BLaER1 treated with 17β-estradiol and CSF1 and Interleukin-3, amounts not matched to agents 10 nM and 100 nM (cell line): ENCODE measurements around the gene GRID2IP.

Experiments used
- H3K27ac ChIP-seq, 11 experiments: shearing (Covaris generic); formaldehyde crosslinking; 2 replicates each; pipeline ENCODE4 v1.8.1; 2022
- H3K27me3 ChIP-seq, 11 experiments: shearing (Covaris generic); formaldehyde crosslinking; 2 replicates each; pipeline ENCODE4 v1.8.1; 2022
- H3K36me3 ChIP-seq, 11 experiments: shearing (Covaris generic); formaldehyde crosslinking; 2 replicates each; pipeline ENCODE4 v1.8.1; 2022
- H3K4me1 ChIP-seq, 10 experiments: shearing (Covaris generic); formaldehyde crosslinking; 2 replicates each; pipeline ENCODE4 v1.8.1; 2022
- H3K4me2 ChIP-seq, 11 experiments: shearing (Covaris generic); formaldehyde crosslinking; 2 replicates each; pipeline ENCODE4 v1.8.1; 2022
- H3K4me3 ChIP-seq, 10 experiments: shearing (Covaris generic); formaldehyde crosslinking; 2 replicates each; pipeline ENCODE4 v1.8.1; 2022
- H3K9ac ChIP-seq, 11 experiments: shearing (Covaris generic); formaldehyde crosslinking; 2 replicates each; pipeline ENCODE4 v1.8.1; 2022
- H3K9me3 ChIP-seq, 11 experiments: shearing (Covaris generic); formaldehyde crosslinking; replicated peaks in 1 of 11; 2 replicates each; pipeline ENCODE4 v1.8.1; 2022
- H4K20me1 ChIP-seq, 11 experiments: shearing (Covaris generic); formaldehyde crosslinking; 2 replicates each; pipeline ENCODE4 v1.8.1; 2022
- Cebpa-rat ChIP-seq, 11 experiments: shearing (Covaris generic); IDR thresholded peaks; 2 replicates each; pipeline ENCODE4 v1.8.1; 2022

GRID2IP gene

GRCh38 chr7:6520163-6520981, 30.9 kb downstream of the GRID2IP start:
- Histone ChIP-seq H3K4me3 (no peak overlapping the region), H3K36me3 (peaks cover 0 to 85% (median 12%) of the 10 kb centered on the region in 11 experiments; a peak in 13 of 22 replicates), H3K27me3 (no peaks in the 10 kb centered on the region), H3K9me3 (no peaks in the 10 kb centered on the region), H3K9ac (peak overlapping the region in 3 of 11 experiments; percentile 23 to 61 (median 42); a peak in 4 of 22 replicates), H3K4me1 (peaks cover 6 to 46% (median 29%) of the 10 kb centered on the region in 10 experiments; a peak in 18 of 20 replicates), H3K4me2 (peak overlapping the region in 8 of 11 experiments; percentile 36 to 74 (median 64); a peak in 17 of 22 replicates), H4K20me1 (peaks cover 0 to 6% (median 0%) of the 10 kb centered on the region in 11 experiments; a peak in 2 of 22 replicates), H3K27ac (peak overlapping the region in 6 of 11 experiments; percentile 26 to 68 (median 54); a peak in 11 of 22 replicates)
- no peak for TF ChIP-seq Cebpa-rat (IDR thresholded peaks at IDR 0.05)

GRCh38 chr7:6516387-6516983, 34.8 kb downstream of the GRID2IP start:
- Histone ChIP-seq H3K9ac (peak overlapping the region in 8 of 11 experiments; percentile 4 to 51 (median 30); a peak in 8 of 22 replicates), H3K36me3 (peaks cover 0 to 85% (median 45%) of the 10 kb centered on the region in 11 experiments; a peak in 16 of 22 replicates), H3K4me1 (peaks cover 6 to 41% (median 29%) of the 10 kb centered on the region in 10 experiments; a peak in 18 of 20 replicates), H3K4me2 (peak overlapping the region; percentile 49 to 90 (median 69)), H3K9me3 (no peaks in the 10 kb centered on the region), H4K20me1 (peaks cover 0 to 5% (median 0%) of the 10 kb centered on the region in 11 experiments; a peak in 2 of 22 replicates), H3K27ac (peak overlapping the region in 4 of 11 experiments; percentile 9 to 32 (median 27); a peak in 2 of 22 replicates), H3K27me3 (no peaks in the 10 kb centered on the region), H3K4me3 (peak overlapping the region in 4 of 10 experiments; percentile 29 to 46 (median 38); a peak in 6 of 20 replicates)
- TF ChIP-seq Cebpa-rat (IDR thresholded peaks at IDR 0.05) = no peak

GRCh38 chr7:6513541-6513940, 37.7 kb downstream of the GRID2IP start:
- Histone ChIP-seq H3K4me1 (peaks cover 5 to 18% (median 10%) of the 10 kb centered on the region in 10 experiments; a peak in 18 of 20 replicates), H3K27ac (no peak overlapping the region), H4K20me1 (peaks cover 0 to 16% (median 0%) of the 10 kb centered on the region in 11 experiments; a peak in 3 of 22 replicates), H3K36me3 (peaks cover 0 to 85% (median 62%) of the 10 kb centered on the region in 11 experiments; a peak in 16 of 22 replicates), H3K9ac (no peak overlapping the region), H3K27me3 (no peaks in the 10 kb centered on the region), H3K4me2 (no peak overlapping the region), H3K9me3 (no peaks in the 10 kb centered on the region), H3K4me3 (no peak overlapping the region)
- no peak for TF ChIP-seq Cebpa-rat (IDR thresholded peaks at IDR 0.05)

GRCh38 chr7:6512892-6513291, 38.4 kb downstream of the GRID2IP start:
- H4K20me1 ChIP-seq = peaks cover 0 to 16% (median 0%) of the 10 kb centered on the region in 11 experiments; a peak in 3 of 22 replicates
- H3K9ac ChIP-seq = no peak overlapping the region
- H3K27ac ChIP-seq = no peak overlapping the region
- H3K36me3 ChIP-seq = peaks cover 0 to 83% (median 66%) of the 10 kb centered on the region in 11 experiments; a peak in 16 of 22 replicates
- no peak overlapping the region for H3K4me2 ChIP-seq
- no peaks in the 10 kb centered on the region for H3K9me3 ChIP-seq
- no peak for TF ChIP-seq Cebpa-rat (IDR thresholded peaks at IDR 0.05)
- no peaks in the 10 kb centered on the region for H3K27me3 ChIP-seq
- H3K4me1 ChIP-seq = peaks cover 5 to 18% (median 10%) of the 10 kb centered on the region in 10 experiments; a peak in 18 of 20 replicates
- no peak overlapping the region for H3K4me3 ChIP-seq

- no peaks in the 10 kb centered on the region for H3K27me3 ChIP-seq
- no peaks in the 10 kb centered on the region for H3K9me3 ChIP-seq
- H4K20me1 ChIP-seq = peaks cover 0 to 22% (median 0%) of the 10 kb centered on the region in 11 experiments; a peak in 4 of 22 replicates
- no peak overlapping the region for H3K9ac ChIP-seq
- H3K4me2 ChIP-seq = no peak overlapping the region
- H3K36me3 ChIP-seq = peaks cover 0 to 97% (median 85%) of the 10 kb centered on the region in 11 experiments; a peak in 16 of 22 replicates
- H3K4me3 ChIP-seq = no peak overlapping the region
- peaks cover 0 to 17% (median 6%) of the 10 kb centered on the region in 10 experiments; a peak in 13 of 20 replicates for H3K4me1 ChIP-seq
- no peak overlapping the region for H3K27ac ChIP-seq
- no peak for TF ChIP-seq Cebpa-rat (IDR thresholded peaks at IDR 0.05)
These were observed 40.7 kb downstream of the GRID2IP start for GRCh38 chr7:6510476-6511133.

- TF ChIP-seq Cebpa-rat (IDR thresholded peaks at IDR 0.05) = no peak
- Histone ChIP-seq H3K4me1 (peaks cover 6 to 25% (median 17%) of the 10 kb centered on the region in 10 experiments; a peak in 18 of 20 replicates), H3K9ac (no peak overlapping the region), H3K27ac (no peak overlapping the region; a peak in 1 of 22 replicates), H3K4me2 (no peak overlapping the region), H3K36me3 (peaks cover 0 to 83% (median 74%) of the 10 kb centered on the region in 11 experiments; a peak in 16 of 22 replicates), H3K4me3 (no peak overlapping the region), H4K20me1 (peaks cover 0 to 32% (median 0%) of the 10 kb centered on the region in 11 experiments; a peak in 5 of 22 replicates), H3K27me3 (no peaks in the 10 kb centered on the region), H3K9me3 (no peaks in the 10 kb centered on the region)
These were observed 42.3 kb downstream of the GRID2IP start for GRCh38 chr7:6508950-6509349.

GRCh38 chr7:6508539-6508938, 42.7 kb downstream of the GRID2IP start:
- no peak for TF ChIP-seq Cebpa-rat (IDR thresholded peaks at IDR 0.05)
- H3K4me2 ChIP-seq = no peak overlapping the region
- H3K27me3 ChIP-seq = no peaks in the 10 kb centered on the region
- peaks cover 0 to 32% (median 0%) of the 10 kb centered on the region in 11 experiments; a peak in 5 of 22 replicates for H4K20me1 ChIP-seq
- no peak overlapping the region for H3K9ac ChIP-seq
- peaks cover 6 to 25% (median 17%) of the 10 kb centered on the region in 10 experiments; a peak in 18 of 20 replicates for H3K4me1 ChIP-seq
- no peak overlapping the region for H3K27ac ChIP-seq
- peaks cover 0 to 79% (median 70%) of the 10 kb centered on the region in 11 experiments; a peak in 16 of 22 replicates for H3K36me3 ChIP-seq
- no peaks in the 10 kb centered on the region for H3K9me3 ChIP-seq
- no peak overlapping the region for H3K4me3 ChIP-seq

GRCh38 chr7:6507906-6508305, 43.4 kb downstream of the GRID2IP start:
- Histone ChIP-seq H3K4me1 (peaks cover 6 to 29% (median 21%) of the 10 kb centered on the region in 10 experiments; a peak in 18 of 20 replicates), H3K36me3 (peaks cover 0 to 73% (median 64%) of the 10 kb centered on the region in 11 experiments; a peak in 16 of 22 replicates), H3K4me2 (no peak overlapping the region), H3K27ac (no peak overlapping the region), H3K4me3 (no peak overlapping the region), H3K9me3 (no peaks in the 10 kb centered on the region), H3K9ac (no peak overlapping the region), H3K27me3 (no peaks in the 10 kb centered on the region), H4K20me1 (peaks cover 0 to 32% (median 0%) of the 10 kb centered on the region in 11 experiments; a peak in 5 of 22 replicates)
- no peak for TF ChIP-seq Cebpa-rat (IDR thresholded peaks at IDR 0.05)
